Measurements from ENCODE around the gene CREBBP. TPM values are rescaled to one million over a fixed set of nuclear protein-coding genes. Genes with fewer than 3 reads are reported as not detected.

CREBBP gene
- total RNA-seq, 6 donors from 2014 or later = 54.1 to 175 (median 99.2) TPM

DNA sequence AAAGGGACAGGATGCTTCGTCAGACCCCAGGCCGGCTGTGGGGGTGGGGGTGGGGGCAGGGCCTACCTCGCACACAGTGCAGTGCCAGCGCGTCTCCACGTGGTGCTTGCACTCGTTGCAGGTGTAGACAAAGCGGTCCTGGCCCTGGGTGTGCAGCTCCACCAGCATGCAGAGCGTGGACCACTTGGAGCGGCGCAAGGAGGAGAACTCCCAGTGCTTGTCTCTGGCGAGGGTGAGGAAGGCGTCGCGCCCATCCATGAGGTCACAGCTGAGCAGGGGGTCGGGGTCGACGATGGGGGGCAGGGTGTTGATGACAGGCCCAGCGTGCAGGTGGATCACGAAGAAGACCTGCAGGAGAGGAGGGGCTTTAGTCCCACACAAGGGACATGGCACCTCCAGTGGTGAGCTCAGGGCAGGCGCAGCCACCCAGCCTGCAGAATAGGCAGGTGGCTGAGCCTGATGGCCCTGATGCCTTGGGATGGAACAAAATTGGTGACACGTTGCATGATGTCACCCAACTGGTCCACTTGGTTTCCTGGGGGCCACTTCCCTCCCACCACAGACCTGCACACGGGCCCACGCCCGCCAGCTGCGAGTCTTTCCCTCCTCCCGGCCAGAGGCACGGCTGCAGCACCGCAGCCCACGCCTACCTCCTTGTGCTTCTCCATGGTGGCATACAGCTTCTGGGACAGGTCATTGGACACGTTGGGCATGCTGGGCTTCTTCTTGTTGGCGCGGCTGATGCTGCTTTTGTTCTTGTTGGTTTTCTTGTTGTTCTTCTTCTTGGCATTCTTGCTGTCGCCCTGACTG, 149.2 kb downstream of the CREBBP start:
- TF ChIP-seq EP300 (IDR thresholded peaks at IDR 0.05) = no peak
- no peak for TF ChIP-seq POLR2AphosphoS5 (IDR thresholded peaks at IDR 0.05)
- H3K27ac ChIP-seq = no peak overlapping the region
- no peaks in the 10 kb centered on the region for H3K27me3 ChIP-seq
- H3K9me3 ChIP-seq = no peaks in the 10 kb centered on the region
- no peaks in the 10 kb centered on the region for H3K4me1 ChIP-seq
- ATAC-seq (ENCODE audit: low FRiP score in 2 of 2) (no peak), DNase-seq (no peak)
- H3K36me3 ChIP-seq = peaks cover 62 to 97% (median 85%) of the 10 kb centered on the region in 4 donors
- 93 to 94% methylated on average over 28 of the region's 34 CpGs for WGBS, 2 donors
- no peak overlapping the region for H3K4me3 ChIP-seq

DNA sequence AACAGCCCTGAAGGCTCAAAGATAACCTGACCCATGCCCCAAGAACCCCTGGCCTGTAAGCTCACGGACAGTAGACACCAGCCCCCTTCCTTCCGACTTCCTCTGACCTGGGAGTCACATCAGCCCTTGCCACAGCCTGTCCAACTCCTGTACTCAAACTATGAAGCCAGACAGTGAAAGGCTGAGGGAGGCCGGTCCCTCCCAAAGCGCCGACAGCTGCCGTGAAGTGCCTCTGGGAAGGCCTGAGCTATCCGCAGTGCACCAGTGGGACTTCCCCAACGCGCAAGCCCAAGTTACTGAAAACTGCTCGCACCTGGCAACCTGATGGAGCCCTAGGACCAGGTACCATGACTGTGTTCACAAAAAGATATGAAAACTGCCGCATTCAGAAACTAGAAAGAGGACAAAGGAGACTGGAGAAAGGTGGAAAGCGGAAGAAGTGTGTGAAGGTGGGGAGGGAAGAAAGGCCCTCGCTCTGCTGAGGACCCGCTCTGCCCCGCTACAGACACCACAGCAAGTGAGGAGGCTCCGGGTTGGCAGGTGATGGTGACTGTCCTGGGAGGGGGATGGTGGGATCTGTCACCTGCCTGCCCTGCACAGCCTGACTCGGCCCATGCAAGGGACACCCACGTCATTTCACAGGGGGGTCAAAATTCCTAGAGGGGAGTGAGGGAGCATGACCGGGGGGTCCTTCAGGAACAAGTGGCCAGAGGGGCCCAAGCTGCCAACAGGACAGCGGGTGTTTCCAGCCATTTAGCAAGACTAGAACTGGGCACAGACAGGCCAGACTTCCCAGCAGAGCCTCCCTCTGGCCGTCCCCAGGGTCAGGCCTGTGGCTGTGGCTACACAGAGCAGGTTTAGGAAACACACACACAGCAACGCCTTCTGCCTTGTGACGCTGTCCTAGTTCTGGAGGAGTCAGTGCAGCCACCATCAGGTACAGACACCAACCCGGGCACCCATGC, 150.1 kb downstream of the CREBBP start:
- 87 to 96% methylated on average over 23 of the region's 24 CpGs for WGBS, 2 donors
- Histone ChIP-seq H3K4me3 (no peak overlapping the region), H3K27me3 (no peaks in the 10 kb centered on the region), H3K36me3 (peaks cover 53 to 97% (median 77%) of the 10 kb centered on the region in 4 donors), H3K4me1 (no peaks in the 10 kb centered on the region), H3K9me3 (no peaks in the 10 kb centered on the region), H3K27ac (no peak overlapping the region)
- DNase-seq (no peak), ATAC-seq (ENCODE audit: low FRiP score in 2 of 2) (no peak)
- TF ChIP-seq POLR2AphosphoS5 (IDR thresholded peaks at IDR 0.05) (no peak), EP300 (IDR thresholded peaks at IDR 0.05) (no peak), POLR2A (IDR thresholded peaks at IDR 0.05) (no peak)
- TF ChIP-seq, protein P1, sequence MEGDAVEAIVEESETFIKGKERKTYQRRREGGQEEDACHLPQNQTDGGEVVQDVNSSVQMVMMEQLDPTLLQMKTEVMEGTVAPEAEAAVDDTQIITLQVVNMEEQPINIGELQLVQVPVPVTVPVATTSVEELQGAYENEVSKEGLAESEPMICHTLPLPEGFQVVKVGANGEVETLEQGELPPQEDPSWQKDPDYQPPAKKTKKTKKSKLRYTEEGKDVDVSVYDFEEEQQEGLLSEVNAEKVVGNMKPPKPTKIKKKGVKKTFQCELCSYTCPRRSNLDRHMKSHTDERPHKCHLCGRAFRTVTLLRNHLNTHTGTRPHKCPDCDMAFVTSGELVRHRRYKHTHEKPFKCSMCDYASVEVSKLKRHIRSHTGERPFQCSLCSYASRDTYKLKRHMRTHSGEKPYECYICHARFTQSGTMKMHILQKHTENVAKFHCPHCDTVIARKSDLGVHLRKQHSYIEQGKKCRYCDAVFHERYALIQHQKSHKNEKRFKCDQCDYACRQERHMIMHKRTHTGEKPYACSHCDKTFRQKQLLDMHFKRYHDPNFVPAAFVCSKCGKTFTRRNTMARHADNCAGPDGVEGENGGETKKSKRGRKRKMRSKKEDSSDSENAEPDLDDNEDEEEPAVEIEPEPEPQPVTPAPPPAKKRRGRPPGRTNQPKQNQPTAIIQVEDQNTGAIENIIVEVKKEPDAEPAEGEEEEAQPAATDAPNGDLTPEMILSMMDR (IDR thresholded peaks at IDR 0.05) = no peak

DNA sequence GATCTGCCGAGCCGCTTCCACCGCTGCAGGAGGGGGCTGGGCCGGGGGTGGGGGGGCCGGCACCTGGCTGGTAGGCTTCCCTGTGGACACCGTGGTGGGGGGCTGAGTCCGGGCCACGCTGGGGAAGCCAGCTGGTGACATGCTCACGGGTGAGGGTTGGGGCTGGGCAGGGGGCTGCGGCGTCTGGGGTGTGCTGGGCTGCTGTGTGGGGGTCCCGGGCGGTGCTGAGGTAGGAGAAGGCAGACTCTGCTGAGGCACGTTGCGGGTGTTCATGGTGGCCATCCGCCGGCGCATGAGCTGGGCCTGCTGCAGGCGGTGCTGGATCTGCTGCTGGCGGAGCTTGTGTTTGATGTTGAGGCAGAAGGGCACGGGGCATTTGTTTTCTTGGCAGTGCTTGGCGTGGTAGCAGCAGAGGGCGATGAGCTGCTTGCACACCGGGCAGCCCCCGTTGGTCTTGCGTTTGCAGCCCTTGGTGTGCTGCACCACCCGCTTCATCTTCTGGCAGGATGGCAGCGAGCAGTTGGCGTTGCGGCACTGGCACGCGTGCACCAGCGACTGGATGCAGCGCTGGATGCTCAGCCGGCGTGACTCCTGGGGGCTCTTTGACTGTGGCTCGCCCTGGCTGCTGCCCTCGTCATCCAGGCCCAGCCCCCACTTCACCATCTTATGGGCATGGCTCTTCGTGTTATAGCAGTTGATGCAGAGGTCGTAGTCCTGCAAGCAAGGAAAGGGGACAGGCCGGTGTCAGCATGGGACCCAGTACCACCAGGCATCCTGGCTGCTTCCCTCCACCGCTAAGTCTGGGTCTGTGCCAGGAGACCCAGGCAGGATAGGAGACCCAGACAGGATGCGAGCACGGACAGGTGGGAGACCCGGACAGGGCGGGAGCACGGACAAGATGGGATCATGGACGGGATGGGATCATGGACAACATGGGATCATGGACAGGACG, 151.1 kb downstream of the CREBBP start:
- TF ChIP-seq, protein P1 (IDR thresholded peaks at IDR 0.05) = no peak
- TF ChIP-seq EP300 (IDR thresholded peaks at IDR 0.05) (no peak), POLR2A (IDR thresholded peaks at IDR 0.05) (no peak), POLR2AphosphoS5 (IDR thresholded peaks at IDR 0.05) (no peak)
- Histone ChIP-seq H3K27me3 (no peaks in the 10 kb centered on the region), H3K4me1 (no peaks in the 10 kb centered on the region), H3K4me3 (no peak overlapping the region), H3K9me3 (no peaks in the 10 kb centered on the region), H3K27ac (no peak overlapping the region), H3K36me3 (peaks cover 43 to 87% (median 67%) of the 10 kb centered on the region in 4 donors)
- DNase-seq (peak in 1 of 2 donors; percentile 78), ATAC-seq (ENCODE audit: low FRiP score in 2 of 2) (peak in 1 of 2 donors; percentile 4)
- WGBS, 2 donors = 94 to 95% methylated on average over 29 to 44 of the region's 49 CpGs

DNA sequence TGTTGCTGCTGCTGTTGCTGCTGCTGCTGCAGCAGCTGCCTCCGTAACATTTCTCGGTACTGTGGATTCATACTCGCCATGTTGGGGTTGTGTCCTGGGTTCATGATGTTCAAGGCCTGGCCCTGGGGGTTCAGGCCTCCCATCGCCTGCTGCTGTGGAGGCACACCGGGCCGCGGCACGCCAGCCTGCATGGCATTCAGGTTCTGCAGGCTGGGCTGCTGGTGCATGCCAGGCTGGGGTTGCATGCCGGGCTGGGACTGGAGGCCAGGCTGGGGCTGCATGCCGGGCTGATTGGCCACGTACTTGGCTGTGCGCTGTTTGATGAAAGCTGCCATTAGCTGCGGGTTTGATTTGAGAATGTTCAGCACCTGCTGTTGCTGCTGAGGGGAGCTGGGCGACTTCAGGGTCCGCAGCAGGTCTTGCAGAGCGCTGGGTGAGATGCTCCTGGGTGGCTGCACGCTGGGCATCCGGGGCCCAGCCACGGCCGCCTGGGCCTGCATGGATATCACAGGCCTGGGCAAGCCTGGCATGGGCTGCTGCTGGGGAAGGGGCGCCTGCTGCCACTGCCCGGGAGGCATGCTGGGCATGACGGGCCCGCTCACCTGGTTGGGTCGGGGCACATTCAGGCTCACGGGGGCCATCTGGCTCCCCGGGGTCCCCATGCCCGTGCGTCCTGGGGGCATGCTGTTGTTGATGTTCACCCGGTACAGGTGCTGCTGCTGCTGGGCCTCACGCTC, 151.9 kb downstream of the CREBBP start:
- TF ChIP-seq, protein P1 (IDR thresholded peaks at IDR 0.05) = no peak
- TF ChIP-seq POLR2A (IDR thresholded peaks at IDR 0.05) (no peak), EP300 (IDR thresholded peaks at IDR 0.05) (no peak), POLR2AphosphoS5 (IDR thresholded peaks at IDR 0.05) (no peak)

More for the DNA sequence above, 151.9 kb downstream of the CREBBP start:
- H3K4me1 ChIP-seq = no peaks in the 10 kb centered on the region
- H3K9me3 ChIP-seq = no peaks in the 10 kb centered on the region
- DNase-seq = peak in 1 of 2 donors; percentile 76
- H3K27ac ChIP-seq = no peak overlapping the region
- H3K27me3 ChIP-seq = no peaks in the 10 kb centered on the region
- 97 to 100% methylated on average over 1 to 31 of the region's 31 CpGs for WGBS, 2 donors
- ATAC-seq (ENCODE audit: low FRiP score in 2 of 2) = no peak
- H3K36me3 ChIP-seq = peaks cover 40 to 78% (median 59%) of the 10 kb centered on the region in 4 donors
- no peak overlapping the region for H3K4me3 ChIP-seq

All from upper lobe of left lung (tissue), 6 donors.